ENCODE data around the gene TNNI3. TPM values are rescaled to one million over a fixed set of nuclear protein-coding genes. Genes with fewer than 3 reads are reported as not detected.
A peak's percentile ranks its signal among the peaks of the same experiment; 100 is the strongest.

TNNI3 gene
- total and polyA plus RNA-seq, 9 donors: 0.62 to 14.4 (median 2.4) TPM; not detected in 2

- DNase-seq: no peak
- Histone ChIP-seq H3K27me3 (peaks cover 4% of the 10 kb centered on the region), H3K36me3 (no peaks in the 10 kb centered on the region), H3K9me3 (no peaks in the 10 kb centered on the region), H3K4me3 (no peak overlapping the region), H3K27ac (no peak overlapping the region), H3K4me1 (ENCODE audit: insufficient read depth) (peaks cover 3% of the 10 kb centered on the region)
- intact Hi-C loops (cut with DNase I): no loop called here
- WGBS, 3 donors: 14 to 18% (median 16%) methylated on average over 54 to 61 of the region's 61 CpGs
- TF ChIP-seq POLR2A (IDR thresholded peaks at IDR 0.05): no peak
- TF ChIP-seq CTCF (IDR thresholded peaks at IDR 0.05): no peak
- no peak for TF ChIP-seq EP300 (IDR thresholded peaks at IDR 0.05)
Measured at GRCh38 chr19:55161571-55162322, 4.2 kb upstream of the TNNI3 start.

- Histone ChIP-seq H3K36me3 (no peaks in the 10 kb centered on the region), H3K27me3 (peaks cover 4% of the 10 kb centered on the region), H3K9me3 (no peaks in the 10 kb centered on the region), H3K4me1 (ENCODE audit: insufficient read depth) (peaks cover 3% of the 10 kb centered on the region), H3K4me3 (no peak overlapping the region), H3K27ac (no peak overlapping the region)
- WGBS, 3 donors: 3 to 12% (median 9%) methylated on average over 20 to 32 of the region's 32 CpGs
- intact Hi-C loops (cut with DNase I): no loop called here
- no peak for DNase-seq
- TF ChIP-seq POLR2A (IDR thresholded peaks at IDR 0.05) (no peak), EP300 (IDR thresholded peaks at IDR 0.05) (no peak), CTCF (IDR thresholded peaks at IDR 0.05) (no peak)
Measured at GRCh38 chr19:55160986-55161365, 3.4 kb upstream of the TNNI3 start.

- TF ChIP-seq CTCF (IDR thresholded peaks at IDR 0.05): peak in 2 of 3 donors; percentile 12 to 36
- no peak for TF ChIP-seq EP300 (IDR thresholded peaks at IDR 0.05)
- Histone ChIP-seq H3K27ac (no peak overlapping the region), H3K4me3 (no peak overlapping the region), H3K36me3 (no peaks in the 10 kb centered on the region), H3K4me1 (ENCODE audit: insufficient read depth) (peaks cover 3% of the 10 kb centered on the region), H3K27me3 (peaks cover 4% of the 10 kb centered on the region), H3K9me3 (no peaks in the 10 kb centered on the region)
- intact Hi-C loops (cut with DNase I): no loop called here
- DNase-seq: peak; percentile 38 to 78 (median 62)
- 1 to 4% (median 2%) methylated on average over 24 to 33 of the region's 33 CpGs for WGBS, 3 donors
Measured at GRCh38 chr19:55160128-55160985, 2.8 kb upstream of the TNNI3 start.

GRCh38 chr19:55158848-55159749 is 1.6 kb upstream of the TNNI3 start:
- no peak for DNase-seq
- Histone ChIP-seq H3K4me1 (ENCODE audit: insufficient read depth) (peaks cover 3% of the 10 kb centered on the region), H3K27me3 (peaks cover 4% of the 10 kb centered on the region), H3K9me3 (no peaks in the 10 kb centered on the region), H3K4me3 (no peak overlapping the region), H3K36me3 (no peaks in the 10 kb centered on the region), H3K27ac (no peak overlapping the region)
- TF ChIP-seq EP300 (IDR thresholded peaks at IDR 0.05): no peak
- TF ChIP-seq CTCF (IDR thresholded peaks at IDR 0.05): no peak
- no peak for TF ChIP-seq POLR2A (IDR thresholded peaks at IDR 0.05)
- 45 to 51% (median 51%) methylated on average over 18 of the region's 18 CpGs for WGBS, 3 donors
- intact Hi-C loops (cut with DNase I): no loop called here

Data from ovary (tissue), 9 donors.